HepG2 (cell line): Measurements from ENCODE around the gene MAFF. TPM values are rescaled to one million over a fixed set of nuclear protein-coding genes. Genes with fewer than 3 reads are reported as not detected.

Experiments
- ATAC-seq: fragments of 200-7000 bp; cut with Tn5 transposase; 3 replicates; pipeline ENCODE4 v1.9.1; 2020; ENCODE audit warnings: mild to moderate bottlenecking, moderate library complexity
- BruUV-seq: library from RNA; stranded (reverse); fragments of 400-500 nt; replicated peaks from 2 replicates; lab custom pipeline; 2021; lab: Mats Ljungman, UMichigan
- CTCF ChIA-PET: fragments of 300-600 bp; formaldehyde crosslinking; extraction: SDS; loops from one replicate; lab custom pipeline; 2021; ENCODE audit warnings: low total read pairs, inconsistent platforms, low intra/inter-chr PET ratio; lab: Yijun Ruan, JAX
- POLR2A ChIA-PET: fragments of 350-600 bp; sonication (Branson Sonifier 250); formaldehyde crosslinking; loops from one replicate; lab custom pipeline; 2020; ENCODE audit warnings: antibody characterized with exemption, inconsistent platforms; lab: Yijun Ruan, JAX
- DNase-seq: peaks from one replicate; pipeline ENCODE4 v3.0.0-alpha.2; 2015; ENCODE audit warnings: low spot score
- FAIRE-seq: peaks from 3 replicates; lab custom pipeline; 2011; peaks lifted over from hg19 to GRCh38; lab: Jason Lieb, UNC
- H2AFZ ChIP-seq: one replicate; pipeline ENCODE4 v1.6.1; 2011; ENCODE audit warnings: low read length, inconsistent platforms
- H3K27ac ChIP-seq: fragments of 300-600 bp; 3 replicates; pipeline ENCODE4 v1.8.0; 2011; ENCODE audit warnings: mixed run types, mild to moderate bottlenecking, mixed read lengths, low read length, inconsistent platforms; ENCODE audit not compliant: insufficient read depth; ENCODE audit errors: extremely low read length
- H3K27me3 ChIP-seq, 2 experiments: fragments of 200-600 bp in 1 of 2; 2 replicates in 1 of 2; 3 replicates in 1 of 2; pipeline versions ENCODE4 v1.6.0 to v1.8.0; 2011; ENCODE audit warnings: low read length in 2 of 2, mild to moderate bottlenecking in 2 of 2, moderate library complexity in 2 of 2, inconsistent platforms in 1 of 2; ENCODE audit not compliant: insufficient read depth in 2 of 2, control insufficient read depth in 1 of 2
- H3K36me3 ChIP-seq, 2 experiments: fragments of 200-600 bp in 1 of 2; replicated peaks in 1 of 2; 2 replicates in 1 of 2; 3 replicates in 1 of 2; pipeline versions ENCODE4 v1.5.1 to v1.8.0; 2011; ENCODE audit warnings: low read length in 2 of 2, inconsistent platforms in 1 of 2; ENCODE audit not compliant: insufficient read depth in 2 of 2, control insufficient read depth in 1 of 2
- H3K4me1 ChIP-seq: 2 replicates; pipeline ENCODE4 v1.5.1; 2012; ENCODE audit warnings: low read length, inconsistent platforms; ENCODE audit not compliant: insufficient read depth
- H3K4me2 ChIP-seq: 2 replicates; pipeline ENCODE4 v1.6.0; 2011; ENCODE audit warnings: low read depth, low read length, inconsistent platforms
- H3K4me3 ChIP-seq, 3 experiments: fragments of 200-600 bp in 1 of 3; sonication (generic), shearing (Covaris generic) in 1 of 3; replicated peaks in 1 of 3; 2 replicates each; pipeline ENCODE4 v1.5.1; 2011 to 2016; ENCODE audit warnings: low read length in 3 of 3, inconsistent platforms in 2 of 3, low read depth in 2 of 3, mild to moderate bottlenecking in 2 of 3, control low read depth in 1 of 3, mixed read lengths in 1 of 3; ENCODE audit not compliant: insufficient read depth in 1 of 3
- H3K79me2 ChIP-seq: one replicate; pipeline ENCODE4 v1.6.1; 2011; ENCODE audit warnings: low read length, inconsistent platforms; ENCODE audit not compliant: insufficient read depth
- H3K9ac ChIP-seq: 2 replicates; pipeline ENCODE4 v1.6.0; 2011; ENCODE audit warnings: mild to moderate bottlenecking, low read depth, low read length, inconsistent platforms; ENCODE audit not compliant: insufficient read depth
- H3K9me3 ChIP-seq: 2 replicates; pipeline ENCODE4 v1.5.1; 2012; ENCODE audit warnings: mild to moderate bottlenecking, low read length
- H4K20me1 ChIP-seq: 2 replicates; pipeline ENCODE4 v1.6.0; 2011; ENCODE audit warnings: inconsistent platforms, mild to moderate bottlenecking, low read length, moderate library complexity; ENCODE audit not compliant: insufficient read depth
- GMEB1 ChIP-seq: sonication (generic); formaldehyde crosslinking; IDR thresholded peaks from 2 replicates; pipeline ENCODE4 v1.5.1; 2020; ENCODE audit warnings: missing genetic modification reagents, mild to moderate bottlenecking, borderline replicate concordance
- KLF16 ChIP-seq, 2 experiments: sonication (generic) in 1 of 2; formaldehyde crosslinking in 1 of 2; IDR thresholded peaks; 2 replicates each; pipeline versions ENCODE4 v1.6.1 to v1.8.0; 2016 to 2023; ENCODE audit warnings: missing genetic modification reagents in 2 of 2, missing compliant biosample characterization in 1 of 2
- SKIL ChIP-seq: sonication (generic); formaldehyde crosslinking; IDR thresholded peaks from 2 replicates; pipeline ENCODE4 v1.8.0; 2022; ENCODE audit warnings: missing genetic modification reagents, mild to moderate bottlenecking, moderate library complexity, borderline replicate concordance
- TGIF2 ChIP-seq: IDR thresholded peaks from 2 replicates; pipeline ENCODE4 v1.6.1; 2016; ENCODE audit warnings: control low read depth, missing compliant biosample characterization
- XRCC5 ChIP-seq: fragments of 200-400 bp; formaldehyde crosslinking; optimal IDR thresholded peaks from 2 replicates; pipeline ENCODE3; 2017; ENCODE audit warnings: mild to moderate bottlenecking, low read length
- ZNF543 ChIP-seq: sonication (generic); formaldehyde crosslinking; IDR thresholded peaks from 2 replicates; pipeline ENCODE4 v1.4.0; 2020; ENCODE audit warnings: mild to moderate bottlenecking, missing genetic modification reagents
- WGBS: methylation state at CpG from one replicate; pipeline ENCODE4 v1.1.6; 2017; ENCODE audit warnings: low lambda C conversion rate; 5-methylcytosine and 5-hydroxymethylcytosine counted together
- in situ Hi-C: cut with HindIII; loops from 2 replicates; pipeline ENCODE4 v1.10.0; 2017; ENCODE audit warnings: low pct_unique_long_range_greater_than_20kb; ENCODE audit not compliant: extremely low pct_ligation_motif_present
- intact Hi-C: fragments of 100-400 bp; cut with micrococcal nuclease; formaldehyde crosslinking; loops from one replicate; pipeline ENCODE4 v1.10.0; 2022; ENCODE audit not compliant: unreplicated experiment
- polyA plus RNA-seq, 8 experiments: library from polyadenylated mRNA; depleted of rRNA in 3 of 8; stranded (reverse) in 7 of 8; unstranded in 1 of 8; fragments of >200 nt; fragmentation: Illumina TruSeq in 4 of 8; extraction: Trizol in 4 of 8; gene quantifications; 2 replicates each; pipeline versions ENCODE4 v1.2.1 to v1.2.3, GENCODE V29; 2011 to 2016; ENCODE audit warnings: low read depth in 4 of 8, missing spikeins in 1 of 8, mixed read lengths in 1 of 8; ENCODE audit not compliant: insufficient read depth in 1 of 8
- total RNA-seq, 5 experiments: library from RNA; depleted of rRNA; stranded (reverse); fragments of >200 nt; fragmentation: Illumina TruSeq; extraction: Trizol; gene quantifications; 2 replicates each; pipeline ENCODE4 v1.2.3, GENCODE V29; 2016; ENCODE audit warnings: low read depth in 1 of 5

MAFF gene
- total and polyA plus RNA-seq, 2 of the 13 experiments (the other 11 are each of a cell fraction or from before 2014, with no cell fraction given): 5.4 to 14.3 TPM

GRCh38 chr22:38239101-38239761 lies 37.4 kb downstream of the MAFF start:
- intact Hi-C loops: no loop called here
- no peak for FAIRE-seq
- CTCF ChIA-PET: no interaction called here

More at GRCh38 chr22:38239101-38239761, 37.4 kb downstream of the MAFF start:
- no peak overlapping the region for H3K4me3 ChIP-seq
- no peak overlapping the region for H2AFZ ChIP-seq
- H3K4me2 ChIP-seq: no peak overlapping the region
- DNase-seq (no peak), ATAC-seq (no peak)
- no peaks in the 10 kb centered on the region for H4K20me1 ChIP-seq
- H3K27ac ChIP-seq: no peak overlapping the region
- no TSS peak for BruUV-seq
- peaks cover 15% of the 10 kb centered on the region for H3K4me1 ChIP-seq
- H3K36me3 ChIP-seq: peaks cover 7 to 33% of the 10 kb centered on the region in 2 experiments
- H3K79me2 ChIP-seq: no peaks in the 10 kb centered on the region
- no peak for TF ChIP-seq ZNF543 (CRISPR knock-in tag)
- TF ChIP-seq KLF16 (CRISPR knock-in tag; IDR thresholded peaks at IDR 0.05): no peak
- TF ChIP-seq GMEB1 (CRISPR knock-in tag): no peak
- no peak for TF ChIP-seq XRCC5
- TF ChIP-seq TGIF2 (CRISPR knock-in tag): no peak
- no peak for TF ChIP-seq SKIL (CRISPR knock-in tag)
- in situ Hi-C loops: no loop called here
- no peaks in the 10 kb centered on the region for H3K27me3 ChIP-seq
- POLR2A ChIA-PET: no interaction called here
- H3K9me3 ChIP-seq: no peaks in the 10 kb centered on the region
- WGBS: 99% methylated on average over 11 of the region's 14 CpGs
- no peak overlapping the region for H3K9ac ChIP-seq
